Hepatocyte (in vitro differentiated cells): Measurements from ENCODE around the gene QTRT2. TPM values are rescaled to one million over a fixed set of nuclear protein-coding genes. Genes with fewer than 3 reads are reported as not detected.
A peak's percentile ranks its signal among the peaks of the same experiment; 100 is the strongest.

ENCODE experiments used
- DNase-seq: peaks from one replicate; pipeline ENCODE4 v3.0.0-alpha.2; 2016; ENCODE audit warnings: low spot score
- H2AFZ ChIP-seq: fragments of 200-600 bp; sonication (generic); 2 replicates; pipeline ENCODE4 v1.6.0; 2016; ENCODE audit warnings: antibody characterized with exemption, mild to moderate bottlenecking
- H3K27ac ChIP-seq: fragments of 200-600 bp; sonication (generic); 2 replicates; pipeline ENCODE4 v1.5.1; 2016; ENCODE audit warnings: mild to moderate bottlenecking
- H3K27me3 ChIP-seq: fragments of 200-600 bp; sonication (generic); 2 replicates; pipeline ENCODE4 v1.6.1; 2016
- H3K36me3 ChIP-seq: fragments of 200-600 bp; sonication (generic); replicated peaks from 2 replicates; pipeline ENCODE4 v1.5.1; 2016; ENCODE audit warnings: low read depth; ENCODE audit not compliant: insufficient read depth
- H3K4me1 ChIP-seq: fragments of 200-600 bp; sonication (generic); 2 replicates; pipeline ENCODE4 v1.5.1; 2016; ENCODE audit warnings: mild to moderate bottlenecking, moderate library complexity; ENCODE audit not compliant: insufficient read depth
- H3K4me2 ChIP-seq: fragments of 200-600 bp; sonication (generic); 2 replicates; pipeline ENCODE4 v1.6.0; 2016
- H3K4me3 ChIP-seq: fragments of 200-600 bp; sonication (generic); 2 replicates; pipeline ENCODE4 v1.5.1; 2016; ENCODE audit warnings: mild to moderate bottlenecking
- H3K79me2 ChIP-seq: fragments of 200-600 bp; sonication (generic); 2 replicates; pipeline ENCODE4 v1.6.0; 2017; ENCODE audit warnings: mild to moderate bottlenecking
- H3K9me2 ChIP-seq: fragments of 200-600 bp; sonication (generic); replicated peaks from 2 replicates; pipeline ENCODE4 v1.6.0; 2017; ENCODE audit warnings: mild to moderate bottlenecking; ENCODE audit not compliant: insufficient read depth
- H3K9me3 ChIP-seq: fragments of 200-600 bp; sonication (generic); 2 replicates; pipeline ENCODE4 v1.5.1; 2016; ENCODE audit warnings: low read depth, mild to moderate bottlenecking
- H4K20me1 ChIP-seq: fragments of 200-600 bp; sonication (generic); 2 replicates; pipeline ENCODE4 v1.6.0; 2016; ENCODE audit warnings: mild to moderate bottlenecking; ENCODE audit not compliant: insufficient read depth, poor library complexity, severe bottlenecking
- CTCF ChIP-seq: fragments of 200-600 bp; sonication (generic); IDR thresholded peaks from 2 replicates; pipeline ENCODE4 v1.5.1; 2016; ENCODE audit warnings: antibody characterized with exemption, mild to moderate bottlenecking; ENCODE audit not compliant: poor library complexity
- EZH2 ChIP-seq: fragments of 200-600 bp; sonication (generic); IDR thresholded peaks from 2 replicates; pipeline ENCODE4 v1.6.1; 2016; ENCODE audit warnings: antibody characterized with exemption, mild to moderate bottlenecking, borderline replicate concordance
- EZH2phosphoT487 ChIP-seq: fragments of 200-600 bp; sonication (generic); IDR thresholded peaks from one replicate; pipeline ENCODE4 v1.6.1; 2018; ENCODE audit warnings: antibody characterized with exemption, mild to moderate bottlenecking, low read depth, moderate library complexity; ENCODE audit not compliant: unreplicated experiment, severe bottlenecking
- WGBS: methylation state at CpG from one replicate; pipeline ENCODE4 v1.1.6; 2016; ENCODE audit warnings: low lambda C conversion rate; ENCODE audit errors: missing lambda C conversion rate; 5-methylcytosine and 5-hydroxymethylcytosine counted together
- polyA plus RNA-seq: library from polyadenylated mRNA; unstranded; fragments of >200 nt; fragmentation: Nextera tagmentation; extraction: Ambion mirVana; gene quantifications from 2 replicates; pipeline ENCODE4 v1.2.1, GENCODE V29; 2016
- total RNA-seq: library from RNA; depleted of rRNA; stranded (reverse); fragments of >200 nt; gene quantifications from 2 replicates; pipeline ENCODE4 v1.2.3, GENCODE V29; 2014

Gene QTRT2
- 14.7 and 18.3 TPM in 2 replicates for total RNA-seq
- polyA plus RNA-seq = 7.8 and 13.4 TPM in 2 replicates

DNA sequence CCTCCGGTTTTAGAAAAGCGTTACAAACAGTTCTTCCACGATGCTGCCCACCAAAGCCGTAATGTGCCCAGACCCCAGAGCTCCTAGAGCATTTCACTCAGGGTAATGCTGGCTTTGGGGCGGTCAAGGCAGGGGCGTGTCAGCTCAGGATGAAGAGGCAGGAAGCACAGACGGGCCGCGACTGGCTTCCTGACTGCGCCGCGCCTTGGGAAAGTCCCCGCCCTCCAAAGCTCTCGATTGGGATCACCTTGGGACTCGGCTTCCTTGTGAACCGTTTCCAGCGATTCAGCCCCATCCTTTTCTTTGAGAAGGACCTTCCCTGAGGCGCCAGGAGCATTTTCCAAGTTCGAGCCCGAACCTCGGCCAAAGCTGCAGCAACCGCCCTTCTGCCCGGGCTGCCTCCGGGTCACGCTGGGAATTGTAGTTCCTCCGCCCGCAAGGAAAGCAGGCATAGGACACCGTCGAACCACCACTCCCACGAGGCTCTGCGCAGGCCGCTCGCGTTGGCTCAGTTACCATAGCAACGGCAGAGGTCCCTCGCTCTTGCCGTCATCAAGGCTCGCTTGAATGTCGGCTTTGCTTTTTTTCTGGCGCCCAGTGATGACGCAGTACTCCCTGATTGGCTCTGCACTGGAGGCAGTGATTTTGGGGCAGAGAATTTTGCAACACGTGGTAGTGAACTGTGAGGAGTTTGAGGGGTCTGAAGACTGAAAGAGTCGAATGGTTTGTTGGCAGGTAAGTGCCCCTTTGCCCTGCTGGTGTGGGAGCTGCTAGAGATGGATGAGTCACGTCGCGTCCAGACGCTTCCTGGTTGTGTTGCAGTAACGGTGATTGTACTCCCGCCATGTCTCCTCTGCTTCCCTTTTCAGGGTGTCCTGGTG is at the start of gene QTRT2, which contains the start of gene CCDC191:
Gene QTRT2, plus strand, starts transcription at position 608 of the 881 bp plus-strand sequence. CDS start 8,521 bp downstream, outside the sequence.
Gene CCDC191, minus strand, starts transcription at position 397 of the 881 bp plus-strand sequence. Its CDS starts 60 bp downstream, at position 337.
- TF ChIP-seq EZH2phosphoT487 (no peak), EZH2 (no peak), CTCF (no peak)
- Histone ChIP-seq H2AFZ (peak within 1 kb of the TSS; percentile 84), H3K27me3 (no peaks in the 10 kb centered on the region), H3K79me2 (peaks cover 43% of the 10 kb centered on the region), H3K9me3 (no peaks in the 10 kb centered on the region), H3K9me2 (no peaks in the 10 kb centered on the region), H4K20me1 (no peaks in the 10 kb centered on the region), H3K4me2 (peak within 1 kb of the TSS; percentile 82), H3K4me3 (peak within 1 kb of the TSS; percentile 39), H3K27ac (peak within 1 kb of the TSS; percentile 70), H3K4me1 (no peaks in the 10 kb centered on the region), H3K36me3 (no peaks in the 10 kb centered on the region)
- DNase-seq = peak; percentile 99
- under 1% methylated on average over 49 of the region's 49 CpGs for WGBS

- 87% methylated on average over 2 of the region's 2 CpGs for WGBS
- H3K27me3 ChIP-seq = no peaks in the 10 kb centered on the region
- no peaks in the 10 kb centered on the region for H3K4me1 ChIP-seq
- H3K36me3 ChIP-seq = no peaks in the 10 kb centered on the region
- H3K9me2 ChIP-seq = no peaks in the 10 kb centered on the region
- H3K4me2 ChIP-seq = no peak overlapping the region
- H2AFZ ChIP-seq = no peak overlapping the region
- H3K4me3 ChIP-seq = no peak overlapping the region
- no peaks in the 10 kb centered on the region for H3K79me2 ChIP-seq
- TF ChIP-seq EZH2 (no peak), EZH2phosphoT487 (no peak), CTCF (no peak)
- no peaks in the 10 kb centered on the region for H3K9me3 ChIP-seq
- no peak overlapping the region for H3K27ac ChIP-seq
- DNase-seq = no peak
- H4K20me1 ChIP-seq = no peaks in the 10 kb centered on the region
Observed at GRCh38 chr3:114011059-114011797, 45.3 kb upstream of the QTRT2 start.

- no peak for TF ChIP-seq CTCF
- TF ChIP-seq EZH2 = no peak
- TF ChIP-seq EZH2phosphoT487 = no peak
- no peaks in the 10 kb centered on the region for H4K20me1 ChIP-seq
- no peaks in the 10 kb centered on the region for H3K9me3 ChIP-seq
- no peaks in the 10 kb centered on the region for H3K36me3 ChIP-seq
- no peak overlapping the region for H2AFZ ChIP-seq
- WGBS = 86% methylated on average over 7 of the region's 7 CpGs
- H3K27me3 ChIP-seq = no peaks in the 10 kb centered on the region
- no peak overlapping the region for H3K4me2 ChIP-seq
- no peak overlapping the region for H3K4me3 ChIP-seq
- no peak overlapping the region for H3K27ac ChIP-seq
- DNase-seq = no peak
- H3K79me2 ChIP-seq = no peaks in the 10 kb centered on the region
- H3K9me2 ChIP-seq = no peaks in the 10 kb centered on the region
- H3K4me1 ChIP-seq = no peaks in the 10 kb centered on the region
Observed at GRCh38 chr3:114014211-114014610, 42.3 kb upstream of the QTRT2 start.
